HG02943 (cell line): ENCODE data around the gene APPL2.
"Not testable (repeated sequence)": the region's sequence is repeated elsewhere in the genome, so short reads cannot be mapped to it uniquely, and the experiment has no call there.

Experiments
- ATAC-seq: cut with Tn5 transposase; IDR thresholded peaks from one replicate; pipeline ENCODE4 v1.9.1; 2021; ENCODE audit warnings: mild to moderate bottlenecking, low read depth, moderate library complexity; ENCODE audit not compliant: unreplicated experiment

APPL2 gene

GRCh38 chr12:105201299-105201698, 34.7 kb downstream of the APPL2 start:
- ATAC-seq, result no peak

- no peak for ATAC-seq
These were observed 35.6 kb downstream of the APPL2 start for GRCh38 chr12:105200385-105200784.

- ATAC-seq, result no peak
These were observed 37.0 kb downstream of the APPL2 start for GRCh38 chr12:105198961-105199360.

- no peak for ATAC-seq
These were observed 39.9 kb downstream of the APPL2 start for GRCh38 chr12:105196090-105196489.

- ATAC-seq, result no peak
These were observed 41.0 kb downstream of the APPL2 start for GRCh38 chr12:105194947-105195346.

GRCh38 chr12:105192624-105193225, 43.2 kb downstream of the APPL2 start:
- no peak for ATAC-seq

DNA sequence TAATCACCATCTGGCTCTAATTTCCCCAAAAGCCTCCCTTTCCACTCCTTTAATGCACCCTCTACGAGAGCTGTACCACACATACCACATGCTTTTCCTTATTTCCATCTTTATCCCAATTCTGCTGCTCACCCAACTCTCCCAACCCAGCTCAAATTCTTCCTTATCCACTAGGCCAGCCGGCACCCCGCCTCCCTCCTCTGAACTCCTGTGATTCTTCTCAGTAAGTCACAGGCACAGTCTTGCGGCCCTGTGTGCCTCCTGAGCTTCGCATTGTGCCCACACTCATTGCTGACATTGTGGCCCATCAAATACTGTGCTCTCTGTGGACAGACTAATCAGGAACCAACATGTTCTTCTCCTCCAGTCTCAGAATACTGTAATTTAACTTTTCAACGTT, 45.4 kb downstream of the APPL2 start:
- no peak for ATAC-seq

- ATAC-seq, result no peak
These were observed 46.7 kb downstream of the APPL2 start for GRCh38 chr12:105189293-105189692.

DNA sequence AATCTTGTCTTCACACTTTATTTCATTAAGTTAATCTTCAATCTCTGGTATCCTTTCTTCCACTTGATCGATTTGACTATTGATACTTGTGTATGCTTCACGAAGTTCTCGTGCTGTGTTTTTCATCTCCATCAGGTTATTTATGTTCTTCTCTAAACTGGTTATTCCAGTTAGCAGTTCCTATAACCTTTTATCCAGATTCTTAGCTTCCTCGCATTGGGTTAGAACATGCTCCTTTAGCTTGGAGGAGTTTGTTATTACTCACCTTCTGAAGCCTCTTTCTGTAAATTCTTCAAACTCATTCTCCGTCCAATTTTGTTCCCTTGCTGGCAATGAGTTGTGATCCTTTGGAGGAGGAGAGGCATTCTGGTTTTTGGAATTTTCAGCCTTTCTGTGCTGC, 52.0 kb downstream of the APPL2 start:
- ATAC-seq, result not testable (repeated sequence)

DNA sequence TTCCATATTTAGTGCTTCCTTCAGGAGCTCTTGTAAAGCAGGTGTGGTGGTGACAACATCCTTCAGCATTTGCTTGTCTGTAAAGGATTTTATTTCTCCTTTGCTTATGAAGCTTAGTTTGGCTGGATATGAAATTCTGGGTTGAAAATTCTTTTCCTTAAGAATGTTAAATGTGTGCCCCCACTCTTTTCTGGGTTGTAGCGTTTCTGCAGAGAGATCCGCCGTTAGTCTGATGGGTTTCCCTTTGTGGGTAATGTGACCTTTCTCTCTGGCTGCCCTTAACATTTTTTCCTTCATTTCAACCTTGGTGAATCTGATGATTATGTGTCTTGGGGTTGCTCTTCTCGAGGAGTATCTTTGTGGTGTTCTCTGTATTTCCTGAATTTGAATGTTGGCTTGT, 52.6 kb downstream of the APPL2 start:
- not testable (repeated sequence) for ATAC-seq

DNA sequence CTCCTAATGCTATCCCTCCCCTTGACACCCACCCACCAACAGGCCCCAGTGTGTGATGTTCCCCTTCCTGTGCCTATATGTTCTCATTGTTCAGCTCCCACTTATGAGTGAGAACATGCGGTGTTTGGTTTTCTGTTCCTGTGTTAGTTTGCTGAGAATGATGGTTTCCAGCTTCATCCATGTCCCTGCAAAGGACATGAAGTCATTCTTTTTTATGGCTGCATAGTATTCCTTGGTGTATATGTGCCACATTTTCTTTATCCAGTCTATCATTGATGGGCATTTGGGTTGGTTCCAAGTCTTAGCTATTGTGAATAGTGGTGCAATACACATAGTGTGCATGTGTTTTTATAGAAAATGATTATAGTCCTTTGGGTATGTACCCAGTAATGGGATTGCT, 56.9 kb downstream of the APPL2 start:
- ATAC-seq, result not testable (repeated sequence)

GRCh38 chr12:105177208-105177607, 58.8 kb downstream of the APPL2 start:
- ATAC-seq, result no peak

GRCh38 chr12:105175397-105175990, 60.5 kb downstream of the APPL2 start:
- ATAC-seq, result no peak

DNA sequence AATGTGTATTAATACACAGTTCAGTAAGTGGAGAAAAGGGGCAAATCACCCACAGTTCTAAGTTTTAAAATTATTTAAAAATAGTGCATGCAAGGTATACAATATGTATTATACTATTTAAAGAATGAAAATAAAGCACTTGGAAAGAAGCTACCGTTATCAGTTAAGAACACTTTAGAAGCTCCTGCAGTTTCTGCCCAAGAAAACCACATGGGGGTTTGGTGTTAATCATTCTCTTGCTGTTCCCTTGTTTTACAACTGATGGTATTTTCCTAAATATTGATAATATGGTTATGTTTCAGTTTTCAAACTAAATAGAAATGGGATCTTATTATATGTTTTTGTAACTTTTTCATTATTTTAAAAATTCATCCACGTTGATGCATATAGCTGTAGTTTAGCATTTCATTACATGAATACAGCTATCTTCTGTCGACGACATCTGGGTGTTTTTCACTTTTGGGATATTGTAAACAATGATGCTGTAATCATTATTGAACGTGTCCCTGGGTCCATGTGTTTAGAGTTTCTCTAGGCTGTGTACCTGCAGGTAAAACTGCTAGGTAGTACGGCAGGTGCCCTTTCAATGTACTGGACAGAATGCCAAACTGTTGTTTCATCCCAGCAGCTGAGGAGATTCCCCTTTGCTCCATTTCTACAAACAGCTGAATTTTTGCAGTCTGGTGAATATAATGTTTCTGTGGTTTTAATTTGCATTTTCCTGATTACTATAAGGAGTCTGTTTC, 64.1 kb downstream of the APPL2 start:
- ATAC-seq, result no peak

GRCh38 chr12:105170139-105170538, 65.8 kb downstream of the APPL2 start:
- no peak for ATAC-seq

DNA sequence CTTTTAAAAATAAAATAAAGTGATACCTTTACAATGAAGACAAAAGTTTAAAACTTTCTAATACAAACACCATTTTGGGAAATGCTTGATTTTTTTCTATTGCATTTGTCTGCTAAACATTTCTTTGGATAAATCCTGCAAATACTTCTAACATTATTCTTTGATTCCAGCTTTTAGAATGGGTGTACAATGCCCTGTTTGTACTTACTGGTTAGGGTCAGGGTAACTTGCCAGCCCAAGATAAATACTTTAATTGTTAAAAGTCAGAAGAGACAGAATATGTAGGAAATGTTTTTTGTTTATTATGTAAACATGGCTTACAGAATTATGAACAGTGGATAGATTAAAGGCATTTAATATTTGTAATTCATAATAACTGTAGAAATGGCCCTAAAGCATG, 68.0 kb downstream of the APPL2 start:
- no peak for ATAC-seq

DNA sequence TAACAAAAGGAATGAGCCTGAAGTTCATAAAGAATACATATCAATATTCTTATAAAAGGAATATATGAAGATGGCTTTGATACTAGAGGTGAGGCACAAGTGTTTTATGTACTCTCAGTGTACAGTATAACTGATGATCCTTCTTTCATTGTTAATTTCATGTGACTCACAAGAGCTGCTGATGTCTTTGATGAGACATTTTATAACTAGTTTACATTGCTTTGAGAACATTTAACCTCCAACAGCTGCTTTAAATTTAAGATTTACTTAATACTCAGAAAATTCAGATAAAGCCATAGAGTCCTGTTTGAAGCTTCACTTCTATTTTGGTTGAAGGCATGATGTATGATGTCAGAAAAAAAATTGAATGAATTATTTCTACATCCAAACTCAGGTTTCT, 68.6 kb downstream of the APPL2 start:
- no peak for ATAC-seq

DNA sequence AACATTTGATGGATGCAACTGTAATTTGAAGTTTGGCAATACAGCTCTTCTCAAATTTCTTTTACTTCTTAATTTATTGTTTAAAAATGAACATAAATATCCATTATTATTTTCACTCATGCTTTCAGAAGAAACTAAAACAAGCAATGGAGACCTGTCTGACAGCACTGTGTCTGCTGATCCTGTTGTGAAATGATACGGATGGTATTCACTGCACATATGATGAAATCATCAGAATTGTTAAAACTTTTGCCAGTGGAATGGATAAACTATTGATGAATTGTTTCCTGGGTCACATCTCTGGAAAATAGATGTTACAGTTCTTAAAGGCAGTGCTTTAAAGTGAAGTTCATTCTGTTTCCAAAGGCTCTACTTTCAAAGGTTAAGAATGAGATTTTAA, 69.2 kb downstream of the APPL2 start:
- no peak for ATAC-seq

DNA sequence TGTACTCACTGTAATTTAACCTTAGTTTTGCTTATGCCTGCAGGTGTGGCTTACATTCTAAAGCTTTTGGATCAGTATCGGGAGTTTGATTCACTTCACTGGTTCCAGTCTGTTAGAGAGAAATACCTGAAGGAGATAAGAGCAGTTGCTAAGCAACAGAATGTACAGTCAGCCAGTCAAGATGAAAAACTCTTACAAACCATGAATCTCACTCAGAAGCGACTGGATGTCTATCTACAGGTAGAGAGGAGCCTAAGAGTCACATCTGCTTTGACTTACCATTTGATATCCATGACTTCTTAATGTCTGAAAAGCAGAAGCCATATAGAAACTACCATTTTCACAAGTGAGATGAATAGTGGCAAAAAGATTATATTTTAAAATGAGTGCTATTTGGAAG, 71.9 kb downstream of the APPL2 start:
- ATAC-seq, result no peak

- no peak for ATAC-seq
These were observed 73.8 kb downstream of the APPL2 start for GRCh38 chr12:105162174-105162573.

DNA sequence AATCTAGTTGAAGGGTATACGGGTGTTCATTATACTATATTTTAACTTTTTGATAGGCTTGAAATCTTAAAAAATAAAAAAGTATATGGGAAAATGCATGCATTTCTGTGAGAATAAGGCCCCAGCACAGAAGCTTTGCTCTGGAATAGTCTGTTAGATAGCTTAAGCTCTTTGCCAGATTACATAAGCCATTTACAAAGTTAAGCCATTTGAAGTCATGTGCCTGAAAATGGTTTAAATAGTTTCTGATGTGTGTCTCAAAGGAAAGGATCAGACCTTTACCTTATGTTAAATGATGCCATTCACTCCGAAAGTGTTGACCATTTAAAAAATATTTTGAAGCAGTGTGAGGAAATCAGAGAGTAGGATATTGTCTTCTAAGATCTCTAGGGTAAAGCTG, 77.1 kb downstream of the APPL2 start:
- ATAC-seq, result no peak

DNA sequence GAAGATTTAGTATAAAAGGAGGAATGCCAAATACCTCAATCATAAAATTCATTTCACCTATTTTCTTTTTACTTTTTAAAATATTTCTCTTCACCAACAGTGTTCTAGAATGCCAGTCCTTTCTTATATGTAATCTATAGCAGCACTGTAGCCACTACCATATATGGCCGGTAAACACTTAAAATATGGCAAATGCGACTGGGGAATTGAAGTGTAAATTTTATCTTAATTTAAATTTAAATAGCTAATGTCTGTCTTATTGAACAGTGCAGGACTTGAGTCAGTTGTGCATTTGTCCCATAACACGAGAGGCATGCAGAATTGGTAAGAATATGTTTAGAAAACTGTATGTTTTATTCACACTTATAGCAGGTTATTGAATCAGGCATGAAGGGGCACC, 78.4 kb downstream of the APPL2 start:
- ATAC-seq, result no peak
